A549 (cell line): ENCODE data around the gene MYOC. TPM values are rescaled to one million over a fixed set of nuclear protein-coding genes. Genes with fewer than 3 reads are reported as not detected.
A peak's percentile ranks its signal among the peaks of the same experiment; 100 is the strongest.

Experiments
- ATAC-seq, 2 experiments: fragments of 200-7000 bp in 1 of 2; fragments of >200 bp in 1 of 2; cut with Nextera tagmentation in 1 of 2; cut with Tn5 transposase in 1 of 2; 3 replicates each; pipeline versions ENCODE4 v1.8.0 to v1.9.1; 2018 to 2020; ENCODE audit warnings: mild to moderate bottlenecking in 1 of 2, moderate library complexity in 1 of 2
- CTCF ChIA-PET: fragments of 300-600 bp; sonication (Branson Sonifier 250); formaldehyde crosslinking; extraction: SDS; loops from one replicate; lab custom pipeline; 2021; ENCODE audit warnings: antibody characterized with exemption, inconsistent platforms; lab: Yijun Ruan, JAX
- POLR2A ChIA-PET: fragments of 350-600 bp; formaldehyde crosslinking; extraction: SDS; loops from one replicate; lab custom pipeline; 2021; ENCODE audit warnings: antibody characterized with exemption, inconsistent platforms; lab: Yijun Ruan, JAX
- DNase-seq, 2 experiments: peaks; one replicate each; pipeline versions ENCODE4 v3.0.0 to v3.0.0-alpha.2; 2011 to 2016; ENCODE audit warnings: low read depth in 1 of 2, low spot score in 1 of 2
- FAIRE-seq: peaks from 2 replicates; lab custom pipeline; 2011; peaks lifted over from hg19 to GRCh38; lab: Jason Lieb, UNC
- H3K27ac ChIP-seq, 2 experiments: fragments of >200 bp; sonication (Bioruptor Twin); formaldehyde crosslinking; 3 replicates each; pipeline ENCODE4 v1.5.1; 2016 to 2017
- H3K4me1 ChIP-seq: fragments of >200 bp; sonication (Bioruptor Twin); formaldehyde crosslinking; 3 replicates; pipeline ENCODE4 v1.6.1; 2016
- H3K4me2 ChIP-seq: fragments of >200 bp; sonication (Bioruptor Twin); formaldehyde crosslinking; 3 replicates; pipeline ENCODE4 v1.6.1; 2016
- H3K4me3 ChIP-seq: fragments of >200 bp; sonication (Bioruptor Twin); formaldehyde crosslinking; 3 replicates; pipeline ENCODE4 v1.5.1; 2016
- H3K9me3 ChIP-seq: fragments of >200 bp; sonication (Bioruptor Twin); formaldehyde crosslinking; 3 replicates; pipeline ENCODE4 v1.6.1; 2016
- CBX8 ChIP-seq: fragments of 200-600 bp; sonication (generic); IDR thresholded peaks from 2 replicates; pipeline ENCODE4 v1.6.1; 2016
- FOSB ChIP-seq: fragments of 250-450 bp; sonication (Bioruptor Pico); IDR thresholded peaks from 2 replicates; pipeline ENCODE4 v1.5.0; 2020; ENCODE audit warnings: mild to moderate bottlenecking, moderate library complexity
- FOSL2 ChIP-seq, 2 experiments: fragments of 450-650 bp in 1 of 2; fragments of >200 bp in 1 of 2; sonication (Bioruptor Twin) in 1 of 2; formaldehyde crosslinking; IDR thresholded peaks; 2 replicates each; pipeline versions ENCODE4 v1.5.0 to v1.6.1; 2016 to 2020; ENCODE audit warnings: mild to moderate bottlenecking in 1 of 2, moderate library complexity in 1 of 2
- KDM1A ChIP-seq: fragments of 200-600 bp; sonication (generic); IDR thresholded peaks from 2 replicates; pipeline ENCODE4 v1.6.1; 2016; ENCODE audit warnings: low read depth, mild to moderate bottlenecking
- KDM5A ChIP-seq: fragments of 200-600 bp; sonication (generic); IDR thresholded peaks from 2 replicates; pipeline ENCODE4 v1.6.1; 2016; ENCODE audit warnings: antibody characterized with exemption, mild to moderate bottlenecking
- MAFK ChIP-seq: fragments of 450-650 bp; IDR thresholded peaks from 2 replicates; pipeline ENCODE4 v1.6.1; 2014; ENCODE audit not compliant: partially characterized antibody
- MYC ChIP-seq: IDR thresholded peaks from 2 replicates; pipeline ENCODE4 v1.6.1; 2012; ENCODE audit warnings: mild to moderate bottlenecking, inconsistent platforms, low read length, improper control_type of control experiment, borderline replicate concordance
- NFE2L2 ChIP-seq: fragments of 150-350 bp; conservative IDR thresholded peaks from 2 replicates; pipeline ENCODE4 v1.6.1; 2014; ENCODE audit warnings: low read length
- PHF8 ChIP-seq: fragments of 200-600 bp; sonication (generic); IDR thresholded peaks from 2 replicates; pipeline ENCODE4 v1.6.1; 2016; ENCODE audit warnings: low read depth, mild to moderate bottlenecking, antibody characterized with exemption, moderate library complexity, borderline replicate concordance
- RCOR1 ChIP-seq: fragments of 150-350 bp; IDR thresholded peaks from 2 replicates; pipeline ENCODE4 v1.6.1; 2014; ENCODE audit warnings: antibody characterized with exemption, low read length, low read depth
- RNF2 ChIP-seq: fragments of 200-600 bp; sonication (generic); IDR thresholded peaks from 2 replicates; pipeline ENCODE4 v1.6.1; 2016; ENCODE audit warnings: low read depth, mild to moderate bottlenecking, antibody characterized with exemption, moderate library complexity, borderline replicate concordance
- SMC3 ChIP-seq: fragments of >200 bp; sonication (Bioruptor Twin); formaldehyde crosslinking; IDR thresholded peaks from 3 replicates; pipeline ENCODE4 v1.6.1; 2018; ENCODE audit warnings: inconsistent platforms
- TP53 ChIP-seq: fragments of 250-450 bp; sonication (Bioruptor Pico); IDR thresholded peaks from 2 replicates; pipeline ENCODE4 v1.5.0; 2021; ENCODE audit warnings: mild to moderate bottlenecking, moderate library complexity
- ZC3H11A ChIP-seq: fragments of 450-650 bp; IDR thresholded peaks from 2 replicates; pipeline ENCODE4 v1.6.1; 2014; ENCODE audit warnings: antibody characterized with exemption, mild to moderate bottlenecking
- ZSCAN20 ChIP-seq: fragments of 250-450 bp; sonication (Bioruptor Pico); IDR thresholded peaks from 2 replicates; pipeline ENCODE4 v1.8.0; 2022; ENCODE audit warnings: mild to moderate bottlenecking, moderate library complexity
- WGBS: methylation state at CpG from one replicate; pipeline ENCODE4 v1.1.6; 2017; ENCODE audit errors: missing lambda C conversion rate; 5-methylcytosine and 5-hydroxymethylcytosine counted together
- polyA plus RNA-seq, 4 experiments: library from polyadenylated mRNA; depleted of rRNA in 3 of 4; stranded (reverse); fragments of >200 nt; fragmentation: RNase III in 1 of 4; extraction: RNeasy Plus Mini Kit Qiagen cat#74134 plus additional on column Dnase treatment in 1 of 4; gene quantifications; 2 replicates in 3 of 4; 3 replicates in 1 of 4; pipeline ENCODE4 v1.2.3, GENCODE V29; 2011 to 2017
- TF ChIP-seq, protein P1 (sequence below): fragments of 200-600 bp; sonication (generic); IDR thresholded peaks from 2 replicates; pipeline ENCODE4 v1.6.1; 2016; ENCODE audit warnings: antibody characterized with exemption, mild to moderate bottlenecking, moderate library complexity
- TF ChIP-seq, protein P2 (sequence below): fragments of 450-650 bp; IDR thresholded peaks from 2 replicates; pipeline ENCODE4 v1.6.1; 2014; ENCODE audit warnings: antibody characterized with exemption

The MYOC gene
- polyA plus RNA-seq, 2 of the 4 experiments (the other 2 are of a cell fraction) = not detected

DNA sequence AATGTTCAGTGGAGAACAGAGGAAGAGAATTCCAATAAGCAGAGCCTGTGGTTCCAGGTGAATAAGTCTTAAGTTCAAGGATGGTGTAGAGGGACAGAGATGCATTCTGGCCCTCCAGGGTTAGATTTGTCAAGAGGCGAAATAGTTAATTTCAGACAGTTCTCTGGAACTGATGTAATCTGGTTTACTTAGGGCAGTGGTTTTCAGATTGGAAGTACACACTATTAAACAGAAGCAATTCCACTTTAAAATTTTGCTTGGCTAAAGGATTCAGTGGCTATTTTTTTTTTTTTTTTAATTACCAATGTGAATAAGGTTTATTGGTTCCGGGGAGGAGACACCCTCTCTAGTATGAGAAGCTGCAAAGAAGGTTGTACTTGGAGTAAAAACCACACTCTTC, 55.8 kb downstream of the MYOC start:
- no peak for DNase-seq
- TF ChIP-seq CBX8 (no peak), NFE2L2 (no peak), FOSB (CRISPR knock-in tag) (no peak), RNF2 (no peak), MYC (no peak)
- TF ChIP-seq, protein P1, sequence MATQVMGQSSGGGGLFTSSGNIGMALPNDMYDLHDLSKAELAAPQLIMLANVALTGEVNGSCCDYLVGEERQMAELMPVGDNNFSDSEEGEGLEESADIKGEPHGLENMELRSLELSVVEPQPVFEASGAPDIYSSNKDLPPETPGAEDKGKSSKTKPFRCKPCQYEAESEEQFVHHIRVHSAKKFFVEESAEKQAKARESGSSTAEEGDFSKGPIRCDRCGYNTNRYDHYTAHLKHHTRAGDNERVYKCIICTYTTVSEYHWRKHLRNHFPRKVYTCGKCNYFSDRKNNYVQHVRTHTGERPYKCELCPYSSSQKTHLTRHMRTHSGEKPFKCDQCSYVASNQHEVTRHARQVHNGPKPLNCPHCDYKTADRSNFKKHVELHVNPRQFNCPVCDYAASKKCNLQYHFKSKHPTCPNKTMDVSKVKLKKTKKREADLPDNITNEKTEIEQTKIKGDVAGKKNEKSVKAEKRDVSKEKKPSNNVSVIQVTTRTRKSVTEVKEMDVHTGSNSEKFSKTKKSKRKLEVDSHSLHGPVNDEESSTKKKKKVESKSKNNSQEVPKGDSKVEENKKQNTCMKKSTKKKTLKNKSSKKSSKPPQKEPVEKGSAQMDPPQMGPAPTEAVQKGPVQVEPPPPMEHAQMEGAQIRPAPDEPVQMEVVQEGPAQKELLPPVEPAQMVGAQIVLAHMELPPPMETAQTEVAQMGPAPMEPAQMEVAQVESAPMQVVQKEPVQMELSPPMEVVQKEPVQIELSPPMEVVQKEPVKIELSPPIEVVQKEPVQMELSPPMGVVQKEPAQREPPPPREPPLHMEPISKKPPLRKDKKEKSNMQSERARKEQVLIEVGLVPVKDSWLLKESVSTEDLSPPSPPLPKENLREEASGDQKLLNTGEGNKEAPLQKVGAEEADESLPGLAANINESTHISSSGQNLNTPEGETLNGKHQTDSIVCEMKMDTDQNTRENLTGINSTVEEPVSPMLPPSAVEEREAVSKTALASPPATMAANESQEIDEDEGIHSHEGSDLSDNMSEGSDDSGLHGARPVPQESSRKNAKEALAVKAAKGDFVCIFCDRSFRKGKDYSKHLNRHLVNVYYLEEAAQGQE = no peak
- TF ChIP-seq, protein P2, sequence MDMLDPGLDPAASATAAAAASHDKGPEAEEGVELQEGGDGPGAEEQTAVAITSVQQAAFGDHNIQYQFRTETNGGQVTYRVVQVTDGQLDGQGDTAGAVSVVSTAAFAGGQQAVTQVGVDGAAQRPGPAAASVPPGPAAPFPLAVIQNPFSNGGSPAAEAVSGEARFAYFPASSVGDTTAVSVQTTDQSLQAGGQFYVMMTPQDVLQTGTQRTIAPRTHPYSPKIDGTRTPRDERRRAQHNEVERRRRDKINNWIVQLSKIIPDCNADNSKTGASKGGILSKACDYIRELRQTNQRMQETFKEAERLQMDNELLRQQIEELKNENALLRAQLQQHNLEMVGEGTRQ = no peak
- Histone ChIP-seq H3K4me1 (no peaks in the 10 kb centered on the region), H3K4me2 (no peak overlapping the region), H3K27ac (no peak overlapping the region), H3K9me3 (no peaks in the 10 kb centered on the region), H3K4me3 (no peak overlapping the region)
- CTCF ChIA-PET = interaction anchor here (1.5 kb wide), 1 partner anchor 8 kb away, joined by 3 read pairs; no protein-coding TSS in a partner anchor
- FAIRE-seq = no peak
- no peak; a peak in 1 of 6 replicates for ATAC-seq
- 88% methylated on average over 2 of the region's 2 CpGs for WGBS
- POLR2A ChIA-PET = no interaction called here

DNA sequence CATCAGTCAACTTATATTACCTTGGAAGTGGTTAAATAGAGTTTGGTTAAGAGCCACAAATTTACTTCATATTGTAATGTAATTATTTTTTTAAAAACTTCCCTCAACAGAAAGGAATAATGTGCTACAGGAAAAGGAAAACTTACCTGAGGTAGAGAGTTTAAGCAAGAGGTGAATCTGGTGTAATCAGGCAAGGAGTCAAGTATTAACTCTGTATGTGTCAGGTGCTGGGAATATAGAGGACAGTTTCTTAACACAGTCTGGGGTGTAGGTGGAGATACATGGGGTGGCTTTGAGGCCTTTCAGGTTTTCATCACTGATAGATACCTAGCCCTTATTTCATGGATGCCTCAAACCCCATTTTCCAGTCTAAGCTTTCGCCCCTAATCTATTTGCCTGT, 56.4 kb downstream of the MYOC start:
- no peak overlapping the region for H3K4me2 ChIP-seq
- ATAC-seq (peak in 1 of 2 experiments; percentile 21; a peak in 1 of 6 replicates), DNase-seq (no peak), FAIRE-seq (no peak)
- 97% methylated on average over 1 of the region's 1 CpG for WGBS
- H3K4me1 ChIP-seq = no peaks in the 10 kb centered on the region
- no peak overlapping the region for H3K27ac ChIP-seq
- ChIA-PET POLR2A (no interaction called here), CTCF (interaction anchor here (0.9 to 1.5 kb wide), 2 partner anchors 9 to 49 kb away, joined by 3 to 4 read pairs; no protein-coding TSS in a partner anchor)
- H3K9me3 ChIP-seq = no peaks in the 10 kb centered on the region
- H3K4me3 ChIP-seq = no peak overlapping the region
- no peak for TF ChIP-seq NFE2L2
- no peak for TF ChIP-seq ZSCAN20
- TF ChIP-seq PHF8 = no peak
- no peak for TF ChIP-seq MAFK
- no peak for TF ChIP-seq RCOR1
- no peak for TF ChIP-seq SMC3
- TF ChIP-seq FOSL2 (IDR thresholded peaks at IDR 0.05) = no peak
- no peak for TF ChIP-seq FOSL2 (CRISPR knock-in tag; IDR thresholded peaks at IDR 0.05)
- TF ChIP-seq TP53 = no peak
- no peak for TF ChIP-seq KDM1A
- no peak for TF ChIP-seq KDM5A
- TF ChIP-seq, protein P1 = no peak
- TF ChIP-seq ZC3H11A = no peak
